ENCODE data around the gene GABRG3.

Gene GABRG3

DNA sequence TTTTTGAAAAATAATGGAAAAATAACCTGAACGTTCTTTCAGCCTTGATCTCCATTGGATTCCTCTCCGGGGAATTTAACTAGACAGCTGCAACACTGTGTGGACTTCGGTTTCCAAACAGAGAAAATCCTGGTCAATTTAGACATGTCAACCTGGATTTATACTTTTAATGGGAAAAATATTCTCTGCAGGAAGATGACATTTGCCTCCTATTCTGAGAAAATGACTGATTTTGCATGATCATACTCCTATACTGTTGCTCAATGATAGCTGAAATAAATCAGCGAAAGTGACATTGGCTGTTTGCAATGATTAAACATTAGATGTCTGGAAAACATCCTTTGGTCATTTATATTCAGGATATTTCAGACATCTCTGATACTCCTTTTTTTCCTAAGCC lies 94.8 kb downstream of the GABRG3 start:
- no peak for DNase-seq

DNA sequence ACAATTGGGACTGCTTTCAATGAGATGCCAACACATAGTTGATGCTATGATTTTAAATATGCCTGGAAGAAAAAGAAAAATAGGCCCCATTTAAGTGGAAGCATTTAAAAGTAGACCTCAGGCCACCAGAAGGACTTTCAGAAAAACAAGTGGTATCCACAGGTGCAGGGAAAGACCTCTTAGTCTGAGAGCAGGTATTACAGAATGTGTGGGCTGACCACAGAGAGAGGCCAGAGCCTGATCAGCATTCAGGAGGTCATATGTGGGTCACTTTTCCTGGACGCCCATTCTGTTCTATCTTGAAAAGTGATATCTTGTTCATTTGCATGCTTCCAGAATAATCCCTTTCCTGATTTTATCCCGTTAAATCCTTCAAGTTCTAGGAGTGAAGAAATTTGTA lies 95.5 kb downstream of the GABRG3 start:
- DNase-seq = no peak

DNA sequence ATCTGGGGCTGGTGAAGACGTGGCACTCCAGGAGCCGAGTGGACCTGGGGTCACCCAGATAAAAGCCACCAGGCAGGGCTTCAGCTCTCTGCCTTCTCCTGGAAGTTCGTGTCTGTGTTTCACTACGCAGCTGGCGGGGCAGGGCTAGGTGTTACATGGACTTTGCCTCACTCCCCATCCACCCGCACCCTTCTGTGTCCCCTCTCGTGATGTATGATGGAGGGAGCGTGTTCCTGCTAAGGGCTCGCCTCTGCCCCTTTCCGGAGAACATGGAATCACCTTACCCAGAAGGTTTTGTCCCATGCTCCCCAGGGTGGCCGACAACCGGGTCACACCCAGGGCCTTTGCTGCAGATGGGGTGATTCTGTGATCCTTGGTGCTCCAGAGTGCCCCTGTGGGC lies 96.2 kb downstream of the GABRG3 start:
- no peak for DNase-seq

DNA sequence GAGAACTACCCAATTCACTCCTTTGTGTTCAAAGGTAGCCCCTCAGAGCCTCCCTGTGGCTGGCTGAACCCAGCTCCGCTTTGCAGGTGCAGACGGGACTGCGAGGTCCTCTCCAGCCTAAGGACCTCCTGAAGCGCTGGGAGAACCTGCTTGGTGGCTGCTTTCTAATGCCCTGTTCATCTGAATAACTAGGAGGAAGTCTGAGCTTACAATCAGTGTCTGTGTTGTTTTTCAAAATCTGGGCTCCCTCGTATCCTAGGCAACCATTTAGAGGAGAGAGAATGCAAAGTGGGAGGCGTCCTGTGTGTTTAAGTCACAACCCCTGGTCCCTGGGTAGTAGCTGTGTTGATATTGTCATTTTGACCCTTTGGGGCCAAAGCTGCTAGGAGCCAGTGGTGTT lies 99.9 kb downstream of the GABRG3 start:
- no peak for DNase-seq

DNA sequence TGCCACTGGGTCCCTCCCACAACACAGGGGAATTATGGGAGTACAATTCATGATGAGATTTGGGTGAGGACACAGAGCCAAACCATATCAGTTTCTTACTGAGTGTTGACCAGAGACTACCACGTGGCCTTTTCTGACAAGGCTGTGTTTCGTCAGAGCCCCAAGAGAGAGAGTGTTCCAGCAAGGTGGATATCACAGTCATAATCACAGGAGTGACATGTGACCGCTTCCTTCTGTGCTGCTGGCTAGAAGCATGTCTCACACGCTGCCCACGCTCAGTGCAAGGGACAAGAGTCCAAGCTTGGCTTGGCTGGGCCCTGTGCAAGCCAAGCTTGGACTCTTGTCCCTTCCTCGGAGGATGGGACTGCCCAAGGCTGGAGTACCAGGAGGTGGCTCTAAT lies 103.2 kb downstream of the GABRG3 start:
- no peak for DNase-seq

DNA sequence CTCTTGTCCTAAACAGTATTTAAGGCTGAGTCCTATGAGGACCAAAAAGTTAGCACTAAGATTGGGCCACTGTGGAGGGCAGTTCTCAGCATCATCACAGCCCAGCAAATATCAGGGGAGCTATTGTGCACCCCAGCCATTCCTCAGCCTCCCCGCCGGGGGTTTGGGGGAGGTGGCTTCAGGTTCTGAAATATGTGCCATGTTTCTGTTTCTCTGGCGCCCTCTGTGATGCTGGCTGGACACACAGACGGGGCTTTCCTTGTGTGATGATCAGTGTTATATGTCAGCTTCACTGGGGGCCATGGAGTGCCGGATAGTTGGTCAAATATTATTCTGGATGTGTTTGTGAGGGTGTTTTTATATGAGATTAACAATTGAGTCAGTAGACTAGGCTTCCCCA lies 106.8 kb downstream of the GABRG3 start:
- DNase-seq = no peak

DNA sequence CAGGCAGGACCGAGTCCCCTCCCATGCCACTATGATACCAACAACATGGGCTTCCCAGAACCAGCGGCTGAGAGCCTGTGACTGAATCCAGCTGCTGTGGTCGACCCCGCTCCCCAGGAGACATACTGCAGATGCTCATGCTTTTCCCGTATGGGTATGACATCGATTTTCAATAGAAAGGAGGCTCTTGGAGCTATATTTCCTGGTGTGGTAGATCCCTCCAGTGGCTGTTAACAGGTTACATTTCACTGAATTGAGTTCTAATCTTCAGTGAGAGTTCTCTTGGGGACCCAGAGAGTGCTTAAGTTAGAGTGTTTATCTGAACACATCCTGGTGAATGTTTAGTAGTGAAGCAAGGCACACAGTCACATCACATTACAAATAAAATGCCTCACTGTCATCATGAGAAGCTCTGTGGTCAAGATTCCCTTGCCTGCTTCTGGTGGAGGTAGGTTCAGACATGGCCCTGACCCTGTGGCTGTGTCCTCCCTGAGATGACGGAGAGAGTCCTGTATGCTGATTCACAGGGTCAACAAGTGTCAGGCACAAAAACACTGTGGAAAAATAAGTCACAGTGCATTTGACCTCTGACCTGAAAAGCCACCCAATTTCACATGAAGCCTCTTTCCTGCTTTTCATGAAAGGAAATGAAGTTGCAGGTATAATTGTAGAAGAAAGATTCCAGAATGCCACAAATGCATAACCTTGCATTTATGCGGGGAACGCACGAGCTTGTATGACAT lies 110.9 kb downstream of the GABRG3 start:
- peak; percentile 43 for DNase-seq

DNA sequence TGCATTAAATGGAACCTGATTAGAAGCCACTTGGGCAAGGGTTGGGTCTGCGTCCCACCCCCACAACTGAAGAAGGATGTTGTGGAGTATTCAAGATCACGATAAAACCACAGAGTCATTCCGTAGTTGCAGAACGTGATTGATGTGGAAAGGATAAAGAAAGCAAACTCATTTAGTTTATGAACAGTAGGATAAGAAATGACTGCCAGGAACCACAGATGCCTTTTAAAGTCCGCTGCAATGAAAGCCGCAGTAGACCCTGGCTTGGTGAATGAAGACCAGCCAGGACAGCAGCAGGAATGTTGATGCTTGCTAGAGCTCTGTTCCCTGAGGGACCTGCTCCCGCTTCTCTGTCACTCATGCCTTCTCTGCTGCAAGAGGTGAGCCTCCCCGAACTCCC lies 111.5 kb downstream of the GABRG3 start:
- no peak for DNase-seq

DNA sequence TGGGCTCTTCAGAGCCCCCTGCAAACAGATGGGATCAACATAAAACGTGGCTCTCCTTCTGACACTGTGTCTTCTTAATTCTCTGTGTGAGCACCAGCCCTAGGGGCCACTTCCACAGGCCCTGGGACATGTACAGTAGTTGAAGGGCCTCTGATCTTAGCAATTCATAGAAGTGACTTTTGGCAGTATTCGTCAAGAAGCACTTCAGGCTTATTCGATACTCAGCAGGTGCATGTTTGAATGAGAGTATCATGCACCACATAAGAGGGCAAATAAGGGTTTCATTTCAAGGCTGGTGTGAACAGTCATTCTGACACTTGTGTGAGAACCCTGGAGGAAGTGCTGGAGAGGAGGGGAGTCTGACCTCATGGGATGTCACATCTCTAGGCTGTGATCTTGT lies 113.9 kb downstream of the GABRG3 start:
- no peak for DNase-seq

DNA sequence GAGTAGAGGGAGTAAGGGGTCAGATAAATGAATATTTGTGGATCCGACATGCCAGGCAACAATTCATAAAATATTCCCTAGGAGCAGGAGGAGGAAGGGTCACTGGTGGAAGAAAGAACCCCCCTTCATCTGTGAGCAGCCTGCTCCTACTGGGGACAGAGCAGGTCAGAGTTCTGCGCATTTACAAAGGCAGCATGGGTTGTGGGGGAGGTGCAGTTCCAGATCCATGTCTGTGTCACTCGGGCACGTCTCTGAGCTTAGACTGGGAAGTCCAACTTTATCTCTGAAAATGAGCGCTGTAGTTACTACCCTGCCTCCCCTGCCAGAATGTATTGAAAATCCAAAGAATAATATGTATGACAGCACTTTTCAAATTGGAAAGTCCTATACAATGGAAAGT lies 115.2 kb downstream of the GABRG3 start:
- no peak for DNase-seq

DNA sequence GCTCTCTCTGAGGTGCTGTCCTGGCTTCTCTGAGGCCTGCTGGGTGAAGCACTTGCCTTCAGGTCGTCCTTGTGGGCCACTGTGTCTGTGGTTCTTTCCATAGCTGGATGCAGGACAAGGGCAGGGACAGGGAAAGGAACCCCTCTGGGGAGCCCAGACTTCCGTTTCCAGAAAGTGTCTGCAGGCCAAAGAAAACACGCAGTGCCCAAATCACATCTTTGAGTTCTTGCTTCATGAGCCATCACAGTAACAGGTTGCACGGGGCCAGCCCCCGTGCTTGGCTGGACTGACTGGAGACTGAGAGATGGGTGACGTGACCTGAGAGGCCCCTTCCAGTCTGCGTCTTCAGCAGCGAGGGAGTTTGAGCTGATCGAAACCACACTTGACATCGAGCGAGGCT lies 115.8 kb downstream of the GABRG3 start:
- no peak for DNase-seq

DNA sequence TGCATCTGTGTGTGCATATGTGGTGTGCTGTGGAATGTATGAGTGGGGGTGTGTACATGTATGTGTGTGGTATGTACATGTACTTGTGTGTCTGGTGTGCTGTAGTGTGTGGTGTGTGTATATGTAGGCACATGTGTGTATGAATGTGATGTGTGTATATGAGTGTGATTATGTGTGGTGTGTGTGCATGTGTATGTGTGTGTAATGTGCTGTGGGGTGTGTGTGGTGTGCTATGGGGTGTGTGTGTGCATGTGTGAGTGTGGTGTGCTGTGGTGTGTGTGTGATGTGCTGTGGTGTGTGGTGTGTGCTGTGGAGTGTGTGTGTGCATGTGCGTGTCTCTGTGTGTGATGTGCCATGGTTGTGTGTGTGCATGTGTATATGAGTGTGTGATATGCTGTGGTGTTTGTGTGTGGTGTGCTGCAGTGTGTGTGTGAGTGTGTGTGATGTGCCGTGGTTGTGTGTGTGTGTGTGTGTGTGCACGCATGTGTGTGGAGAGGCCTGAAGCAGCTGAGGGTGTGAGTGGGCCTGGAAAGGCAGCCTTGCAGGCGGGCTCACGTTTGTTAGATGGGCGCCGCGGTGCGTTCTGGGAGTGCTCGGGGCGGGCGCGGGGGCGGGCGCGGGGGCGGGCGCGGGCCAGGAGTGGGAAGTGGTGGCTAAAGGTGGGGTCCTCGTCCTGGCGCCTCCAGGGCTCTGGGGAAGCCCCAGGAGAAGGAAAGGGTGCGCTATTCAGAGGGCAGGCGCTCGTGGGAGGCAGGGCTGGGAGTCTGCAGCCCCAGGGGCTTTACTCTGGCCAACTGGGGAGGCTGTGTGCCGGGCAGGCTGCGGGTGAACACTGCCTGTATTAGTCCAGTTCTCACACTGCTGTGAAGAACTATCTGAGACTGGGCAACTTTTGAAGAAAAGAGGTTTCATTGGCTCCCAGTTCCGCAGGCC lies 116.9 kb downstream of the GABRG3 start:
- no peak for DNase-seq

DNA sequence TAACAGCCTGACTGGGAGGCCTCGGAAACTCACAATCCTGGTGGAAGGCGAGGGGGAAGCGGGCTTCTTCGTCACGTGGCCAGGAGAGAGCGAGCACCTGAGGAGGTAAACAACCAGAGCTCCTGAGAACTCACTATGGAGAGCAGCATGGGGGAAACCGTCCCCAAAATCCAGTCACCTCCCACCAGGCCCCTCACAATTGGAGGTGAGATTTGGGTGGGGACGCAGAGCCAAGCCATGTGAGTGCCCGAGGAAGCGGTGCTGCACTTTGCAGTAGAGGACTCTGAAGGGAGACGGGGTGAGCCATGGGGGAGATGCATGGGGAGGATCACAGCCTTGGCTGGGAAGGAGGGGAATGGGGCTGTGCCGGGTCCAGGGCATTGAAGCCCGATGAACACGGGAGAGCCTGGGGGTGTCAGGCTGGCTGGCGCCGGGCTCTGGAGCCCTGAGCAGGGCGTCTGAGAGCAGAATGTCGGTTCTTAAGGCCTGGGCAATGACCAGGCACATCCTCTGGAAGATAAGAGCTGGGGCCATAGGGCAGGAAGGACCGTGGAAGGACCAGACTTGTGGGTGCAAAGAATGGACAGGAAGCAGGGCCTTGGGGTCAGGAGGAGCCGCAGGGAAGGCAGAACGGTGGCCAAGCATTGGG lies 117.7 kb downstream of the GABRG3 start:
- DNase-seq = no peak

DNA sequence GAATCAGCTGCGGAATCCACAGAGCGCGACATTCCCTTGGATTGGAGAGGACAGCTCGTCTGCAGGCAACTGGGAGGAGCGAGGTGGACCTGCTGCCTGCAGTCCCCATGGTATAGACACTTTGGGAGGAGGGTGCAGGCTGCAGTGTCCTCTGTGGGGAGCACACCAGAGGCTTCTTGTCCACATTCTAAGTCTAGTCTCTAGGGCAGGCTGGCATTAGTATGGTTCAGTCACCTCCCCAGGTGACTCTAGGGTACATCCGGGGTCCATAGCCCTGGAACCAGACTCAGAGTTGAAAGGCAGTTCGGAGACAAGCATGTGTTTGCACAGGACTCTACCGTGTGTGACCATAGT lies 118.2 kb downstream of the GABRG3 start:
- no peak for DNase-seq

DNA sequence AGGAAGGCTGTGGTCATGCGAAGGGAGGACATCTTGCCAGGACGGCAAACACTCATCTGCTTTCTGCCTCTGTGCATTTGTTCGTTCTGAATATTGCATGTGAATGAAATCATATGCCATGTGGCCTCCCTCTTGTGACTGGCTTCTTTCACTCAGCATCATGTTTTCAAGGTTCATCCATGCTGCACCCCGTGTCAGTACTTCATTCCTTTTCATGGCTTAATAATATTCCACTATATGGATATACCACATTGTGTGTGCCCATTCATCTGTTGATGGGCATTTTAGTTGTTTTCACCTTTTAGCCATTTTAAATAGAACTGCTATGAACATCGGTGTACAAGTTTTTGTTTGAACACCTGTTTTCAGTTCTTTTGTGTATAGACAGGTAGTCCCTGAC lies 118.7 kb downstream of the GABRG3 start:
- DNase-seq = no peak

DNA sequence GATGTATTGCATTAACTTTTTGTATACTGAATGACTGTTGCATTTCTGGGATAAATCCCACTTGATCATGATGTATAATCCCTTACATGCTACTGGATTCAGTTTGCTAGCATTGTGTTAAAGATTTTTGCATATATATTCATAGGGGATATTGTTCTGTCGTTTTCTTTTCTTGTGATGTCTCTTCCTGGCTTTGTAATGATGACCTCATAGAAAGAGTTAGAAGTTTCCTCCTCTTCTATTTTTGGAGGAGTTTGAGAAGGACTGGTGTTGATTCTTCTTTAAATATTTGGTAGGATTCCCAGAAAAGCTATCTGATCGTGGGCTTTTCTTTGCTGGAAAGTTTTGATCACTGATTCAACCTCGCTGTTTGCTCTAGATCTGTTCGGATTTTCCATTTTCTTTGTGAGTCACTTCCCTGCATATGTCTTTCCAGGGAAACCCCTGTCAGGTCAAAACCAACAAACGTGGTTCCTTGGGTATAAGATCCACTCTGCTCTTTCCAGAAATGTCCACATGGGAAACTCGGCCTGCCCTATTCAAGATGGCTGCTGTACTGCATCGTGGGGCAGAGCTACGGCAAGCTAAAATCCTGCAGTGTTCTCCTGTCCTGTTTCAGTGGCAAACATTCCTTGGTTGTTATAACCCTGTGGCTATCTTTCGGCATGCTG lies 120.4 kb downstream of the GABRG3 start:
- no peak for DNase-seq

DNA sequence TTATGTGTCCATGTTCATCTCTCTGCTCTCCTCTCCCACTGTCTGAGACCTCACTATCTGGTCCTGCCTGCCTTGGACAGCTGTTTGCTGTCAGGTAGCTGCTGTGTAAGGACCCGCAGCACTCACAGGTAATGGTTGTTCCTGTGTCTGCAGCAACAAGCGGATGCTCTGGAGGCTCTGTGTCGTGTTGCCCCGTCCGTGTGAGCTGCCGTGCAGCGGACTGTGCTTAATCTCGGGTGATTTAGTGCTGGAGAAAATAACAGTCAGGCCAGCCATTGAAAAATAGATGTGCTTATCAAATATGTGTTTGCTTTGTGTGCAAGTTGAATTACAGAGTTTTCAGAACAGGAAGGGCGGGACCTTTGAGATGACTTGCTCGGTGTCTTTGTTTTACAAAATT lies 121.4 kb downstream of the GABRG3 start:
- DNase-seq = no peak

DNA sequence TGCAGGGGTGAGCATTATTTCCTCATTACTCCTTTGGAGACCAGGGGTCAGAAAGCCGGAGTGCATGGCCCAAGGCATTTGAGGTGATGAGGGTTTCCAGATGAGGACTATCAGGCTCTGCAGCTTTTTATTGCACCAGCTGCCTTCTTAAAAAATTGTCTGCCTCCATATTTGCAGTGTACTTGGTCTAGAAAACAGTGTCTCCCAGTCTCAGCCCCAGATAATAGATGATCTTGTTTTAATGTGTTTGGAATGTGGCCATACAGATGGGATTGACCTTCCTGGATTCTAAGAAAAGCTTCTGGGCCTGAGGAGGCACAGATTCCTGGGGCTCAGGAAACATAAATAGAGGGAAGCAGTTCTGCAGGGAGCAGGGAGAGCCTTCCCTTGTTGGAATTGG lies 123.3 kb downstream of the GABRG3 start:
- no peak for DNase-seq

DNA sequence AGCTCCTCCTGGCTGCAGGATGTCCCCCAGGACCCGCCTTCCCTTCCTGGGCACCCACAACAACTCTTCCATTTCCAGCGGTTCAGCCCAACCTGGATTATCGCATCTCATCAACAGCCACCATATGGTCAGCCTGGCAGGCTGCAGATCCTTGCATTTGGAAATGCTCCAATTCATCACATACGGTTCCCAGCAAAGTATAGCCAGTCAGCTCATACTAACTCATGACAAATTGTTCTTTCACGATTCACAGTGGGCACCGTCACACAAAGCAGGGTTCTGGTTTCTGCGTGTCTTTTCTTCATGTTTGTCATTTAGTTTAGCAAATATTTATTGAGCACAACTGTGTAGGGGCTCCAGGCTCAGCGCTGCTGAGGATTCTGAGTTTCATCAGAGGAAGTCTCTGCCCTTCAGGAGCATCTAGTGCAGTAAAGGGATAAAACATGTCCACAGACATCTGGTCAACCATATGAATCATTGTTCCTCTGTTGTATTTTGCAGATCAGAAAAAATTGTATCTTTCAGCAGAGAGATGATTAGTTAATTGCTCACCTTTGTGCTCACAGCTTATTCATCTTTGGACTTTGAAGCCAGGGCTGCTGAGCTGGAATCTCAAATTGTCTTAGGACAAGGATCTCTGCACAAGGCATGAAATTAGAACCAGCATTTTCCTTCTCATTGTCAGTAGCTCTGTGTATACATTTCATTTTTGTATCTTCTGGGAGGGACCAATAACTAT lies 125.1 kb downstream of the GABRG3 start:
- peak; percentile 85 for DNase-seq

DNA sequence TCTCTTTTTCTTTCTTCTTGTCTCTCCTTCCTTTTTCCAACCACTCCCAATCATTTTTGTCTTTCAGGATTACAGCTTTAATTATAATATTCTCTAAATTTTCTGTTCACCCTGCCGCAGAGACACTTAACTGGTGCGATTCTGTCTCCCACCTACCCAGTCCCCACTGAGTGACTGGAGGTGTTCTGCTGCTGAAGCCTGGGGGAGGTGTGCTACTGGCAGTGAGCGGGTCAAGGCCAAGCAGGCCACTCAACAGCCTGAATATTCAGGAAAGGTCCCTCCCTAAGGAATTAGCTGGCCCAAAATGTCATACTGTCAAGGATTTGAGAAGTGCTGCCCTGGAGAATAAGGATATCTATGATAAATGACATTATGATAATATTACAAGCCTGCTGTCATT lies 126.5 kb downstream of the GABRG3 start:
- no peak for DNase-seq

DNA sequence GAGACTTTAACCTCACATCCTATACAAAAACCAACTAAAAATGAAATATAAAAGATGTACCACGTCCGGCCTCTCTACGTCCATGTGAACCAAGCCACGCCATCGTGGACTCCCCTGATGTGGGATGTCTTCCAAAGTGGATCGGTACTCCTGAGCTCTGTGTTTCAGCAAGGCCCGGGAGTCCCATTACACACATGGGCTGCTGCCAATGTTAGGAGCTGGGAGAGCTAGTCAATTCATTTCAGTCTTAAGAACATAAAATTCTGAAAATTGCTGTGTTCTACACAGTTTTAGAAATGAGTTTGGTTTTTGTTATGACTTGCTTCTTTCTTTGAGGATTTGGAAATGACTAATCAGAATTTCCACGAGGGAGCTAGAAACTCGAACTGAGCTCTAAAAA lies 131.0 kb downstream of the GABRG3 start:
- no peak for DNase-seq

DNA sequence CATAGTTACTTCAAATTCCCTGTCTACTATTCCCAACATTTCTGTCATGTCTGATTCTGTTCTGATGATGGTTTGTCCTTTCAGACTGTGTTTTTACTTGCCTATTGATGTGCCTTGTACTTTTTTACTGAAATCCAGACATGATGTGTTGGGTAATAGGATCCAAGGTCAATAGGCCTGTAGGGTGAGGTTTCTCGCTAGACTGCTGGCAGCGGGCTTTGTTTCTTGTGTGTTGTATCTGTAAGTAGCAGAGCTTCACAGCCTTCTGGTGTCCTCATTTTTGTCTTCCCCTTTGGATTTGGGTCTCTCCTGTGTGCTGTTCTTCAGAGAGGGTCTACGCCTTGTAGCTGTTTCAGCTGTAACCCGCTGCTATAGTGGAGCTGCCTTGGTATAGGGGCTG lies 140.3 kb downstream of the GABRG3 start:
- no peak for DNase-seq

DNA sequence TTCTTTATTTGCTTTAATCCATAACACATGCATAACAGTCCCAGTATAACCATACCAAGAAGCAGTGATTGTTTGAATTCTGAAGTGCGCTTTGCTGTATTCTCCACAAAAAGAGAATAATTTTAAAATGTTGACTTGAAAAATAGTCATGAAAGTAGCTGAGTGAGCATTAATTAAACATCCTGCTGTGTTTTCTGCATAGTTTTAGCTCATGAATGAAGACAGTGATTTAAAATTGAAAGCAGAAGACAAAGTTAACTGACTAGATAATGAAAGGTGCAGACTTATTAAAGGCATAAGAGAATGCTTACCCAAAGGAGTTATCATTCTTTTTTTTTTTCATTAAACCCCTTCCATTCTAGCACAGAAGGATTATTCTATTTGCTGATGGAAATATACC lies 143.5 kb downstream of the GABRG3 start:
- no peak for DNase-seq

All from NCI-H524 treated with DMSO at 0.1 percent for 48 hours (cell line).